ENCODE data around the gene NR6A1.

Gene NR6A1

GRCh38 chr9:124720429-124721108 lies 50.5 kb downstream of the NR6A1 start:
- DNase-seq = no peak

- DNase-seq = no peak
Measured at GRCh38 chr9:124718928-124719327, 52.2 kb downstream of the NR6A1 start.

DNA sequence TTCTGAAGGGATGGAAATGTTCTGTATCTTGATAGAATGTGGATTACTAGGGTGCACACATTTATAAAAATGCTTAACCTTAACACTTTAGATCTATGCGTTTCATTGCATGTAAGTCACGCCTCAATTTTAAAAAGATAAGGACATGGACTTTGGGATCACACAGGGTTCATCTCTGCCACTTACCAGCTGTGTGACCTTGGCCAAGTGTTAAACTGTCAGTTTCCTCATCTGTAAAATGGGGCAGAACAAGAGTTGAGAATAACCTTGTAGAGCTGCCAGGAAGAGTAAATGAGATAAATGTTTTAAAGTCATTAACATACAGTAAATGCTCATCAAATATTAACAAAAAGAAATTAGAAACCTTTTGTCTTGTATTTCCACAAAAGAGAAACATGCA lies 53.5 kb downstream of the NR6A1 start:
- DNase-seq = no peak

DNA sequence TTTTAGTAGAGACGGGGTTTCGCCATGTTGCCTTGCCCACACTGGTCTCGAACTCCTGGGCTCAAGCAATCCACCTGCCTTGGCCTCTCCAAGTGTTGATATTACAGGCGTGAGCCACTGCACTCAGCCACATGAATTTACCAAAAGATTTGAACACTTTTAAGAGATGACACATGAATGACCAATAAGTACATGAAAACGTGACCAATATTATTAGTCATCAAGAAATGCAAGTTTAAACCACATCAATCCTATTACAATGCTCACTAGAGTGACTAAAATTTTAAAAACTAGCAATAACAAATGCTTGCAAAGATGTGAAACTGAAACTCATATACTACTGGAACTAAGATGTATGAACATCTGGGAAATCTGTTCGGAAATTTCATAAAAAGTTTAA lies 54.3 kb downstream of the NR6A1 start:
- DNase-seq = no peak

- DNase-seq = no peak
Measured at GRCh38 chr9:124710766-124711165, 60.3 kb downstream of the NR6A1 start.

DNA sequence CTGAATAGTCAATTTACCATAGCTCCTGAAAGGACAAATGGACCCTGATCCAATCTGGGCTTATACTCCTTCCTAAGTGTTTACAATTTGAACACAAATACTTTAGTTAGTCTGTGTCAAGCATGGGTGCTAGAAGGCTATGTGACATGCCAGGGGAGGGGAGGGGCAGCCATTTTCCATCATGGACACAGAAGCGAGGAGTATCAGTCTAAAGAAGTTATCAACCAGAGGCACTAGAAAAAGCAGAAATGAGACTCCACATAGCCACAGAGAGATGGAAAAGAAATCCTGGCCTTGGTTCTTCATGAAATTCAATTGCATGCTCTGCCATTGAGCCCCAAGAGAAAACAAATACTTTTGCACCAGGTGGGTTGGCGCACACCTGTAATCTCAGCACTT lies 61.8 kb downstream of the NR6A1 start:
- no peak for DNase-seq

- DNase-seq = no peak
Measured at GRCh38 chr9:124708633-124709291, 62.3 kb downstream of the NR6A1 start.

DNA sequence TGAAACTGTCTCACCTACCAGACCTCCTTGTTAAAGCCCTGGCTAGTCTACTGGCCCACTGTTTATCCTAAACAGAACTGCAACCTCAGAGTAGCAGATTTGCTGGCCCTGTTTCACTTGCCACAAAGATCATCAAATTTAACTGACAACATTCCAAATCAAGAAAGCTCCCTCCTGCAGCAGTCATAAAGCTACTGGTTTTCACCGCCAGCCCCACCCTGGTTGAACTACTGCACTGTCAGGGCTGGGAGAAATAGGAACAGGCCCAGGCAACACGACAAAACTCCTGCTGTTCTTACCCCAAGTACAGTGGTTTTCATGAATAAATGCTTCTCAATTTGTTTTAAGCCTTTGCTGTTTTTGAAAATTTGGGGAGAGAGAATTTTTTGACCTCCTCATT lies 63.0 kb downstream of the NR6A1 start:
- no peak for DNase-seq

DNA sequence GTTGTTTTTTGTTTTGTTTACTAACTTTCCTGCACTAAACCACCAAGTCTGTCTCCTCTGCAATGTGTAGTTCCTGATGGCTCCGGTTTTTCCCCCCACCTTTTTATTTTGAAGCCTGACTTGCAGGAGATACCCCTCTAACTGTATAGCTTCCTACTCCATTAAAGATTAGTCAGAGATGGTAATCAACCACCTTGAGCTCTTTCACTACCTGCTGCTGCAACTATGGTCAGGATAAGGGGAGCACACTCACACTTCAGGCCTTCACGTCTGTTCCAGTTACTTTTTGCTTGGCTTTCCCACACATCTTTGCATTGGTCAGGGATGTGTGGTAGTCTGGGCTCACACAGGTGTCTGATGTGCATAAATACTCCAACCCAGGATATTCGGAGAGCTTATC lies 63.4 kb downstream of the NR6A1 start:
- DNase-seq = no peak

GRCh38 chr9:124706685-124707084 lies 64.4 kb downstream of the NR6A1 start:
- no peak for DNase-seq

- DNase-seq = no peak
Measured at GRCh38 chr9:124699575-124699974, 71.5 kb downstream of the NR6A1 start.

DNA sequence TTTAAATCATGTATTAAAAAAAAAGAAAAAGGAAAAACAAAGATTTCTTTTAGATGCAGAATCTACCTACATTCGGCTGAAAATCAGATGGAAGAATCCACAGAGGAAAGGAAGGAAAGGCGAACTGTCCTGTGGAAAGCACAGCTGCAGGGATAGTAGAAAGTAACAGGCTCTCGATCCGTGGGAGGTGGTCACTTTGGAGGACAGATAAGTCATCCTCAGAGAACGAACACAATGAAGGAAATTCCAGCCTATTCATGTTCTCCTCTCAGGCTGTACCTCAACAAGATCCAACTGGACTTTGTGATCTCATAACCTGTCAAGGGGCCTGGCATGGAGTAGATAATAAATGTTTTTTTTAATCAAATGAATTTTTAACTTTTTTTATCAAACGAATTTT lies 72.8 kb downstream of the NR6A1 start:
- DNase-seq = no peak

DNA sequence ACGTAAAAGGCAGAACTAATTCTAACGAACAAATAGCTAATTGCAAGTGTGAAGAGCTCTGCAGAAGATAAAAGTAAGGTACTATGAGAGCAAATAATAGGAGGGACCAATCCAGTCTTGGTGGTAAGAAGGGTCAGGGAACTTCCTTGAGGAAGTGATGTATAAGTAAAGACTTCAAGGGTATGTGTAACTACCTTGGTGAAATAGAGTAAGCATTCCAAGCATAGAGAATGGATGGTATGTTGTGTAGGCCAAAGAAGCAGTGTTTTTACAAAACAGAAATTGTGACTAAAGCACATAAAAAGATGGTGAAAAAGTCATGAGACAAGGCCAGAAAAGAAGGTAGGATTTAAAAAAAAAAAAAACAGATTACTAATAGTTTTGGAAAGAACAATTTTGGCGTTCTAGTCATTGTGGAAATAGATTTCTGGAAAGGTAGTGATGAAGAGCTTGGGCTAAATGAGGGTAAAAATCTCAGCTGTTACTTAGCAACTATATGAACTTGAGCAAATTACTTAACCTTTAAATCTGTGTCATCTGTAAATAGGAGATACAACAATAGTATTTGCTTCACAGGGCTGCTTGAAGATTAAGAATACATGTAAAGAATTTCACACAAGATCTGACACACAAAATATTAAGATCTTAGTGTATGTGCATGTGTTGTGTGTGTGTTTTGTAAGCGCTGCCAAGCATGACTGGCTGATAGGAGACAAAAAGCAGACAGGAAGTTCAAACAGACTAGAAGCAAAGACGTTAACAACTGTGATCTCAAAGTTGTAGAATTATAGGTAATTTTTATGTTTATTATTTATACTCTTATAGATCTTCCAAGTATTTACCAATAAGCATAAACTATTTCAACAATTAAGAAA lies 73.5 kb downstream of the NR6A1 start:
- no peak for DNase-seq

GRCh38 chr9:124696101-124696500 lies 75.0 kb downstream of the NR6A1 start:
- no peak for DNase-seq

GRCh38 chr9:124695280-124695890 lies 75.7 kb downstream of the NR6A1 start:
- DNase-seq = no peak

DNA sequence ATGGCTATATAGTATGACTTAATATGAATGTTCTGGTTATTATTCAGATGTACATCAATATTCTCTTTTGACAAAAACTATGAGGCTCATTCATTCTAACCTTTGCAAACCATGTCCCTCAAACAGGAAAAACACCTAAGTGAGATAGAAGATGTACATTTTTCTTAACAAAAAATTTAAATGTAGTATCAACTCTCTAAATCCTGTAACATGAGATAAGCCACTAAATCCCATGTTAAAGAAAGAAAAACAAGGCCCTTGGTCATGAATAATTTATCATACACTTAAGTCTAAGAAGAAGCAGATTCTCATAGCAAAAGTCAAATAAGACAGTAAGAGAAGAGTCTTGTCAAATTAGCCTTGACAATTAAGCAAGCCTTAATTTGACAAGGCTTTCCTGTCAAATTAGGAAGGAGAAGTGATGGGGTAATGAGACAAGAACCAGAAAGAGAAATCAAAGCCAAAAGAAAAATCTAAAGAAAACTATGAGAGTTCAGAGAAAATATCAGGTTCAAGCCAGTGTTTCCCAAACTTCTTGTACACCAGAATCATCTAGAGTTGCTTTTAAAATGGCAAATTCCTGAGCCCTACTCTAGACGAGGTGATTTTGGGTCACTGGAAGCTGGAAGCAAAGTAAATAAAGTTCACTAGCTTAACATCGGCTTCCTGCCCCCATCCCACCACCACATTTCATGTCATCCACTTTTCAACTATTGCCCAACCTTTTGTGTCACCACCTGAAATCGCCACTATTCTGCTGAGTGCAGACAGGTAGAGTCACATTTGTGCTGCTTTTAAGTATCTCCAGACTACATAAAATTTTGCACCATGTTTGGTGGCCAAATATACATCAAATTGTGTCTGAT lies 76.5 kb downstream of the NR6A1 start:
- no peak for DNase-seq

DNA sequence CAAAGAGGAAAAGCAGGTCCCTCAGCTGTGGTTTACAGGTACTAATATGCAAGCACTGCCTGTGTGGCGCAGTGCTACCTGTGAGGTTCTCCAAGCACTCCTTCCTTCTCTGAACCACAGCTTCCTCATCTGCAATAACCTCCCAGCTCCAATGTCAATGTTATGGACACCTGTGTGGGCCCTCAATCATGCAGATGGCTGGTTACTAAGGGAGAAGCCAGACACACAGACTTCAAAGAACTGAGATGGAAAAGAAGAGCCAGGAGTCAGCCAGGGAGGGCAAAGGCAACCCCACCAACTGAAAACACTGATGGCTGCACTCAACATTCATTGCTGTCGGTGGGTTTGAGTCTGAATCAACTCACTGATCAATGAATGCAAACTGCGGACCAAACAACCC lies 77.7 kb downstream of the NR6A1 start:
- DNase-seq = no peak

- DNase-seq = no peak
Measured at GRCh38 chr9:124688238-124688904, 82.7 kb downstream of the NR6A1 start.

GRCh38 chr9:124686918-124687317 lies 84.2 kb downstream of the NR6A1 start:
- no peak for DNase-seq

DNA sequence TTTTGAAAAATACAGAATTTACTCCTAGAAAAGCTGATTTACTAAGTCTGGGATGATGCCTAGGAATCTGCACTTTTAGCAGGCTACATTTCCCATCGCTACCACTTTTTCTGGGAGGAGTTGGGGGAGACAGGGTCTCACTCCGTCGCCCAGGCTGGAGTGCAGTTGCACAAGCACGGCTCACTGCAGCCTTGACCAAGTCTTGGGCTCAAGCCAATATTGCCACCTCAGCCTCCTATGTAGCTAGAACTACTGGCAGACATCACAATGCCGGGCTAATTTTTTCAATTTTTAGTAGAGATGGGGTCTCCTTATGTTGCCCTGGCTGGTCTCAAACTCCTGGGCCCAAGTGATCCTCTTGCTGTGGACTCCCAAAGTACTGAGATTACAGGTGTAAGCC lies 85.9 kb downstream of the NR6A1 start:
- DNase-seq = no peak

DNA sequence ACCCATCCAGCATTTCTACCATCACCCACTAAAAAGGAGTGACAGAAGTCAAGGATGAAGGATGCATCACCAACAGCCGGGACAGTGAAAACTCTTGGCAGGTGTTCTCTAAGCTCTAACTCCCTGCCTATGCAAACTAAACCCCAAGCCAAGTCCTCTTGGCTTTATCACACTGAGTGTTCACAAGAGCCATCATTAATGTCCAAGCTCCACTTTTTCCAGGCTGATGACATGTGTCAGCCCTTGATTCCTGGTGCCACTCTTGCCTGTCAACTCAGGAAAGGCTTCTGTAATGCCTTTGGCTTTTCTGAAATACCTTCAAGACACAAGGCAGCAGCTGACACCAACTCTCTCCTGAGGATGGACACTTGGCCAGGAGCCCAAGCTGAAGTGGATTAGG lies 86.9 kb downstream of the NR6A1 start:
- DNase-seq = no peak

DNA sequence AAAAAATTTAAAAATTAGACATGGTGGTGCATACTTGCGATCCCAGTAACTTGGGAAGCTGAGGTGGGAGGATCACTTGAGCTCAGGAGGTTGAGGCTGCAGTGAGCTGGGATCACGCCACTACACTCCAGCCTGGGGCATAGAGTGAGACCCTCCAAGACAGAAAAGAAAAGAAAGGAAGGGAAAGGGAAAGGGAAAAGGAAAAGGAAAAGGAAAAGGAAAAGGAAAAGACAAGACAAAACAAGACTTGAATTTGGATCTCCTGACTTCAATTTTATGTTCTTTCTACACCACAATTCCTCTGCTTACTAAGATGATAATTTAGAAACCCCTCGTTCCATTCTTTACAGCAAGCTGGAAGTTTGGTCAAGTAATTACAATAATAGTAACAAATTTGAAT lies 88.1 kb downstream of the NR6A1 start:
- DNase-seq = no peak
